Uterus (tissue), 2 donors: ENCODE measurements around the gene DEPDC1.
A peak's percentile ranks its signal among the peaks of the same experiment; 100 is the strongest.

Source experiments
- POLR2A ChIP-seq, 2 donors: fragments of 450-650 bp; IDR thresholded peaks; one replicate each; pipeline ENCODE4 v1.6.1; 2016; ENCODE audit warnings: antibody characterized with exemption in 2 of 2, mild to moderate bottlenecking in 1 of 2, moderate library complexity in 1 of 2
- TF ChIP-seq, protein P1 (sequence below), 4 experiments: fragments of 200-600 bp in 2 of 4; fragments of 450-650 bp in 2 of 4; sonication (generic) in 2 of 4; IDR thresholded peaks; one replicate each; pipeline ENCODE4 v1.5.1; 2016 to 2019; ENCODE audit warnings: antibody characterized with exemption in 4 of 4, mild to moderate bottlenecking in 2 of 4, moderate library complexity in 1 of 4

DNA sequence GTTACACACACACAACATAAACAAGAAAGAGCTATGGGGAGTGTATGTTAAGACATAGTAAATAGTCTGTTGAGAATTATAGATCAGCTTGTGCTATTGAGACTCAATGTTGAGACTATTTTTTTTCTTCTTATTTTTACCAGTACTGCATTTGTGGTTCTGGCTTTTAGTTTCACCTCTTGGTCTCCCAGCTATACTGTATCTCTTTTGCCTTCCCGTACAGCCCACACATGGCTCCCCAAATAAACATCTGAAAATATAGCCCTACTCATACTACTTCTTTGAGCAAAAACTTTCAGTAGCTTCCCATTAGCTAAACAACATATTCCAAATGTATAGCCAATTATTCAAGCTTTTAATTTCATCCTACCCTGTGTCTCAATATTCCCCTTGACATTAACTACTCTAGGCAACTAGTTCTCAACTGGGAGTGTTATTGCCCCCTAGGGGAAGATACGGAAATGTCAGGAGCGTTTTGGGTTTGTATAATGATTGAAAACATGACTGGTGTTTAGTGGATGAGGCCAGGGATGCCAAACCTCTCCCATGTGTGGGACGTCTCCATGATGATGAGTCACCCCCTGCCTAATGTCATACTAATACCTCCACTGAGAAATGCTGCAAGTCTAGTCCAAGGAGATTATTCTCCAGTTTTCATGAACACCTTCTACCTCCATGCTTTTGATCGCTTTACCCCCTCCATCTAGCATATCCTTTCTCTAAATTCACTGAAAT is 53.9 kb downstream of the DEPDC1 start:
- TF ChIP-seq, protein P1, sequence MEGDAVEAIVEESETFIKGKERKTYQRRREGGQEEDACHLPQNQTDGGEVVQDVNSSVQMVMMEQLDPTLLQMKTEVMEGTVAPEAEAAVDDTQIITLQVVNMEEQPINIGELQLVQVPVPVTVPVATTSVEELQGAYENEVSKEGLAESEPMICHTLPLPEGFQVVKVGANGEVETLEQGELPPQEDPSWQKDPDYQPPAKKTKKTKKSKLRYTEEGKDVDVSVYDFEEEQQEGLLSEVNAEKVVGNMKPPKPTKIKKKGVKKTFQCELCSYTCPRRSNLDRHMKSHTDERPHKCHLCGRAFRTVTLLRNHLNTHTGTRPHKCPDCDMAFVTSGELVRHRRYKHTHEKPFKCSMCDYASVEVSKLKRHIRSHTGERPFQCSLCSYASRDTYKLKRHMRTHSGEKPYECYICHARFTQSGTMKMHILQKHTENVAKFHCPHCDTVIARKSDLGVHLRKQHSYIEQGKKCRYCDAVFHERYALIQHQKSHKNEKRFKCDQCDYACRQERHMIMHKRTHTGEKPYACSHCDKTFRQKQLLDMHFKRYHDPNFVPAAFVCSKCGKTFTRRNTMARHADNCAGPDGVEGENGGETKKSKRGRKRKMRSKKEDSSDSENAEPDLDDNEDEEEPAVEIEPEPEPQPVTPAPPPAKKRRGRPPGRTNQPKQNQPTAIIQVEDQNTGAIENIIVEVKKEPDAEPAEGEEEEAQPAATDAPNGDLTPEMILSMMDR (IDR thresholded peaks at IDR 0.05), result peak in 1 of 4 experiments; percentile 18
- TF ChIP-seq POLR2A (IDR thresholded peaks at IDR 0.05), result no peak
